D721Med (cell line): ENCODE measurements around the gene EPB41L2.

Experiments
- DNase-seq: peaks from one replicate; pipeline ENCODE4 v3.0.0; 2011; ENCODE audit warnings: low spot score; ENCODE audit not compliant: insufficient read length
- FAIRE-seq: peaks from 2 replicates; lab custom pipeline; 2011; peaks lifted over from hg19 to GRCh38; lab: Jason Lieb, UNC
- TF ChIP-seq, protein P1 (sequence below): IDR thresholded peaks from 2 replicates; pipeline ENCODE4 v1.5.1; 2012; ENCODE audit warnings: mild to moderate bottlenecking, control low read depth; ENCODE audit not compliant: insufficient read depth; ENCODE audit errors: missing control alignments

Gene EPB41L2

GRCh38 chr6:130980310-130981032 lies 82.6 kb downstream of the EPB41L2 start:
- TF ChIP-seq, protein P1, sequence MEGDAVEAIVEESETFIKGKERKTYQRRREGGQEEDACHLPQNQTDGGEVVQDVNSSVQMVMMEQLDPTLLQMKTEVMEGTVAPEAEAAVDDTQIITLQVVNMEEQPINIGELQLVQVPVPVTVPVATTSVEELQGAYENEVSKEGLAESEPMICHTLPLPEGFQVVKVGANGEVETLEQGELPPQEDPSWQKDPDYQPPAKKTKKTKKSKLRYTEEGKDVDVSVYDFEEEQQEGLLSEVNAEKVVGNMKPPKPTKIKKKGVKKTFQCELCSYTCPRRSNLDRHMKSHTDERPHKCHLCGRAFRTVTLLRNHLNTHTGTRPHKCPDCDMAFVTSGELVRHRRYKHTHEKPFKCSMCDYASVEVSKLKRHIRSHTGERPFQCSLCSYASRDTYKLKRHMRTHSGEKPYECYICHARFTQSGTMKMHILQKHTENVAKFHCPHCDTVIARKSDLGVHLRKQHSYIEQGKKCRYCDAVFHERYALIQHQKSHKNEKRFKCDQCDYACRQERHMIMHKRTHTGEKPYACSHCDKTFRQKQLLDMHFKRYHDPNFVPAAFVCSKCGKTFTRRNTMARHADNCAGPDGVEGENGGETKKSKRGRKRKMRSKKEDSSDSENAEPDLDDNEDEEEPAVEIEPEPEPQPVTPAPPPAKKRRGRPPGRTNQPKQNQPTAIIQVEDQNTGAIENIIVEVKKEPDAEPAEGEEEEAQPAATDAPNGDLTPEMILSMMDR = no peak
- DNase-seq (no peak), FAIRE-seq (no peak)

GRCh38 chr6:130978660-130979396 lies 84.2 kb downstream of the EPB41L2 start:
- DNase-seq = no peak
- TF ChIP-seq, protein P1 = no peak
- no peak for FAIRE-seq

GRCh38 chr6:130978180-130978579 lies 84.9 kb downstream of the EPB41L2 start:
- DNase-seq (no peak), FAIRE-seq (no peak)
- TF ChIP-seq, protein P1 = no peak

DNA sequence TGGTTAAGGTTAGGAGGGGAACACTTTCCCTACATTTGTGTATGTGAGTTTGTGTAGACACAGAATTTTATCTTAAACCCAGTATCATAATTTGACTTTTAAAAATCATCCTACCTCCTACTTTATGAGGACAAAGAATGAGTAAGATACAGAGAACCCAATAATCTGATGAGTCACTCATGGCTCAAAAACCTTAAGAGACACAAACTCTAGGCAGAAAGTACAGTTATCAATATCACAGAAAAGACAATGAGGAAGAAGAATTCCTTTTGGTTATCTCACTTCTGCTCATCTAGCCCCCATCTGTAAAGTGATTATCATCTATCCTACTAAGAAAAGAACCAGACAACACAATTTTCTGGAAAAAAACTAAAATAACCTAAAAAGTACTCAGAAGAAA lies 87.7 kb downstream of the EPB41L2 start:
- TF ChIP-seq, protein P1 = no peak
- no peak for FAIRE-seq
- no peak for DNase-seq

- TF ChIP-seq, protein P1 = no peak
- no peak for DNase-seq
- FAIRE-seq = no peak
Measured at GRCh38 chr6:130973521-130974277, 89.3 kb downstream of the EPB41L2 start.

DNA sequence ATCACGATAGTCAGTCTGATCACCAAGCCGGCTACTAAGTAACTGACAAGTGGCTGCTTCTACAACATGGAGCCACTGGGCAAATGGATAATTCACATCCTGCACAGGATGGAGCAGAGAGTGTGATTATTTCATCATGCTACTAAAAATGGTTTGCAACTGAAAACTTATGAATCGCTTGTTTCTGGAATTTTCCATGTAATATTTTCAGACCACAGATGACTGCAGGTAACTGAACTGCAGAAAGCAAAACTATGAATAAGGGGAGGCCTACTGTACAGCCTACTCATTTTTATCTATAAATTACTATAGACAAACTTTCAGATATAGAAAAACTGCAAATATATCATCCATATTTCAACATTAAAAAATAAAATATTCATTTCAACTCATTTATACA lies 91.5 kb downstream of the EPB41L2 start:
- DNase-seq (no peak), FAIRE-seq (no peak)
- TF ChIP-seq, protein P1 = no peak
